ENCODE data around the gene DROSHA.

DNA sequence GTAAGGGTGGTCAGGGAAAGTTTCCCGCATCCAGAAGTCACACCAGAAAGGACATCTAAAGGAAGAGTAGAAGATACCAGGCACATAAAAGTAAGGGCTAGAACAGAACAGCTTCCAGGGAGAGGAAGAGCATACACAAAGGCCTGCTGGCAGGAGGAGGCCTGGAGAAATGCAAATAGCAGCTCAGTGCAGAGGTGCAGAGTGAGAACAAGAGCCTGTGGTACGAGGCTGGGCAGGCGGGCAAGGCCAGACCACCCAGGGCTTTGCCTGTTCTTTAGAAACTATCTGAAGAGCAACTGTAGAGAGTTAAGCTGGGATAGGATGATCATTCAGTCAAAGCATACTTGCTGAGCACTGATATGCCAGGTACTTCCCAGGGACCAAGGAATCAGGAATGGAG is 115.3 kb downstream of the DROSHA start:
- TF ChIP-seq CTCF (IDR thresholded peaks at IDR 0.05) (no peak), POLR2A (IDR thresholded peaks at IDR 0.05) (no peak), POLR2AphosphoS5 (IDR thresholded peaks at IDR 0.05) (no peak), EP300 (IDR thresholded peaks at IDR 0.05) (no peak)

Data from stomach (tissue), 4 donors.